GM21447 (cell line): ENCODE results near the gene DDR1.
"Not testable (repeated sequence)": the region's sequence is repeated elsewhere in the genome, so short reads cannot be mapped to it uniquely, and the experiment has no call there.

Experiments used
- ATAC-seq: cut with Tn5 transposase; IDR thresholded peaks from one replicate; pipeline ENCODE4 v1.9.1; 2021; ENCODE audit not compliant: unreplicated experiment

Gene DDR1

GRCh38 chr6:30914076-30914853, 29.9 kb downstream of the DDR1 start, which contains the start of gene VARS2:
Gene VARS2, plus strand, starts transcription at chr6:30914238. Its CDS starts 599 bp downstream, at chr6:30914837.
- peak; percentile 82 for ATAC-seq

- no peak for ATAC-seq
Observed at GRCh38 chr6:30914854-30915590, 30.7 kb downstream of the DDR1 start.

GRCh38 chr6:30915591-30915946, 31.2 kb downstream of the DDR1 start:
- no peak for ATAC-seq

GRCh38 chr6:30917041-30917440, 32.7 kb downstream of the DDR1 start:
- no peak for ATAC-seq

GRCh38 chr6:30917487-30917886, 33.2 kb downstream of the DDR1 start:
- ATAC-seq, result no peak

GRCh38 chr6:30918670-30919069, 34.4 kb downstream of the DDR1 start:
- ATAC-seq, result no peak

- ATAC-seq, result no peak
Observed at GRCh38 chr6:30922447-30922852, 38.1 kb downstream of the DDR1 start.

- ATAC-seq, result not testable (repeated sequence)
Observed at GRCh38 chr6:30924040-30924627, 39.8 kb downstream of the DDR1 start.

GRCh38 chr6:30926644-30927043, 42.3 kb downstream of the DDR1 start:
- no peak for ATAC-seq

- not testable (repeated sequence) for ATAC-seq
Observed at GRCh38 chr6:30927080-30927479, 42.8 kb downstream of the DDR1 start.

GRCh38 chr6:30928677-30929076, 44.4 kb downstream of the DDR1 start:
- no peak for ATAC-seq

GRCh38 chr6:30930506-30930905, 46.2 kb downstream of the DDR1 start:
- no peak for ATAC-seq

- no peak for ATAC-seq
Observed at GRCh38 chr6:30931272-30931671, 47.0 kb downstream of the DDR1 start.

- no peak for ATAC-seq
Observed at GRCh38 chr6:30931969-30932645, 47.8 kb downstream of the DDR1 start, which contains the start of gene SFTA2. Gene SFTA2, minus strand, starts transcription at chr6:30932170. Its CDS starts 74 bp downstream, at chr6:30932096.

GRCh38 chr6:30932665-30933365, 48.5 kb downstream of the DDR1 start:
- no peak for ATAC-seq

GRCh38 chr6:30935018-30935417, 50.7 kb downstream of the DDR1 start:
- no peak for ATAC-seq

GRCh38 chr6:30937265-30937664, 52.9 kb downstream of the DDR1 start:
- ATAC-seq, result no peak

- no peak for ATAC-seq
Observed at GRCh38 chr6:30938730-30939129, 54.4 kb downstream of the DDR1 start.

- no peak for ATAC-seq
Observed at GRCh38 chr6:30939473-30939872, 55.2 kb downstream of the DDR1 start.

- ATAC-seq, result no peak
Observed at GRCh38 chr6:30940361-30940986, 56.2 kb downstream of the DDR1 start, which contains the start of gene MUCL3. Gene MUCL3, plus strand, starts transcription at chr6:30940973. Its CDS starts 27 bp downstream, at chr6:30941000.
